B cell (primary cell): Measurements from ENCODE around the gene IER2. TPM values are rescaled to one million over a fixed set of nuclear protein-coding genes. Genes with fewer than 3 reads are reported as not detected.

Source experiments
- ATAC-seq: fragments of 200-7000 bp; cut with Tn5 transposase; one replicate; pipeline ENCODE4 v1.10.0; 2021; ENCODE audit warnings: low read depth, mild to moderate bottlenecking, moderate number of reproducible peaks, moderate library complexity
- CTCF ChIA-PET: fragments of 350-600 bp; sonication (Branson Sonifier 250); formaldehyde crosslinking; loops from one replicate; lab custom pipeline; 2021; ENCODE audit warnings: antibody characterized with exemption, inconsistent platforms; lab: Charles Lee
- POLR2A ChIA-PET: fragments of 350-600 bp; sonication (Branson Sonifier 250); formaldehyde crosslinking; loops from one replicate; lab custom pipeline; 2021; ENCODE audit warnings: antibody characterized with exemption; lab: Charles Lee
- DNase-seq: peaks from one replicate; pipeline ENCODE4 v3.0.0; 2013
- H2AFZ ChIP-seq: 2 replicates; pipeline ENCODE4 v1.6.1; 2012; ENCODE audit warnings: mild to moderate bottlenecking, low read depth, low read length; ENCODE audit not compliant: insufficient read depth, poor library complexity, severe bottlenecking
- H3K27ac ChIP-seq, 2 donors: 1 replicate in 1 of 2; 2 replicates in 1 of 2; pipeline ENCODE4 v1.5.1; 2012 to 2013; ENCODE audit warnings: low read length in 2 of 2, mild to moderate bottlenecking in 2 of 2, moderate library complexity in 1 of 2
- H3K27me3 ChIP-seq, 4 experiments: fragments of 200-600 bp in 1 of 4; sonication (generic) in 1 of 4; replicated peaks in 1 of 4; 1 replicate in 2 of 4; 2 replicates in 2 of 4; pipeline versions ENCODE4 v1.6.1 to v1.7.0; 2013 to 2016; ENCODE audit warnings: low read length in 3 of 4, mild to moderate bottlenecking in 2 of 4, mixed read lengths in 1 of 4, moderate library complexity in 1 of 4; ENCODE audit not compliant: insufficient read depth in 4 of 4, control insufficient read depth in 3 of 4; ENCODE audit errors: control extremely low read depth in 1 of 4
- H3K36me3 ChIP-seq, 2 experiments: replicated peaks in 1 of 2; 1 replicate in 1 of 2; 2 replicates in 1 of 2; pipeline versions ENCODE4 v1.6.1 to v1.7.1; 2013; ENCODE audit warnings: low read length in 1 of 2; ENCODE audit not compliant: insufficient read depth in 2 of 2, control insufficient read depth in 1 of 2; ENCODE audit errors: control extremely low read depth in 1 of 2, extremely low read depth in 1 of 2
- H3K4me1 ChIP-seq, 2 donors: fragments of 200-600 bp in 1 of 2; sonication (generic) in 1 of 2; 1 replicate in 1 of 2; 2 replicates in 1 of 2; pipeline versions ENCODE4 v1.5.1 to v1.6.1; 2013 to 2017; ENCODE audit warnings: low read length in 2 of 2; ENCODE audit not compliant: control insufficient read depth in 2 of 2, insufficient read depth in 2 of 2
- H3K4me2 ChIP-seq: replicated peaks from 2 replicates; pipeline ENCODE3; 2012; ENCODE audit warnings: mild to moderate bottlenecking, low read depth, low read length; ENCODE audit not compliant: poor library complexity, severe bottlenecking
- H3K4me3 ChIP-seq, 5 experiments: fragments of 200-600 bp in 1 of 5; sonication (generic) in 1 of 5; 1 replicate in 3 of 5; 2 replicates in 2 of 5; pipeline versions ENCODE4 v1.5.1 to v1.7.0; 2011 to 2016; ENCODE audit warnings: low read length in 4 of 5, mild to moderate bottlenecking in 4 of 5, low read depth in 2 of 5, control low read depth in 1 of 5, moderate library complexity in 1 of 5; ENCODE audit not compliant: insufficient read depth in 1 of 5; ENCODE audit errors: control extremely low read depth in 1 of 5, extremely low read depth in 1 of 5
- H3K79me2 ChIP-seq: fragments of 200-600 bp; sonication (generic); one replicate; pipeline ENCODE4 v1.6.0; 2016; ENCODE audit warnings: low read length; ENCODE audit not compliant: control insufficient read depth, insufficient read depth
- H3K9ac ChIP-seq: fragments of 200-600 bp; sonication (generic); 2 replicates; pipeline ENCODE4 v1.6.1; 2017; ENCODE audit warnings: mild to moderate bottlenecking, low read length, moderate library complexity
- H3K9me3 ChIP-seq, 3 donors: one replicate each; pipeline versions ENCODE4 v1.6.1 to v1.7.1; 2013; ENCODE audit warnings: low read length in 2 of 3; ENCODE audit not compliant: control insufficient read depth in 2 of 3, insufficient read depth in 1 of 3; ENCODE audit errors: control extremely low read depth in 1 of 3
- H4K20me1 ChIP-seq: 2 replicates; pipeline ENCODE4 v1.6.0; 2012; ENCODE audit warnings: mild to moderate bottlenecking, low read length; ENCODE audit not compliant: insufficient read depth, control insufficient read depth, poor library complexity, severe bottlenecking
- H3K27ac Mint-ChIP-seq: one replicate; pipeline ENCODE4 v1.8.0; 2021; ENCODE audit warnings: mixed read lengths
- H3K27me3 Mint-ChIP-seq: one replicate; pipeline ENCODE4 v1.8.0; 2021; ENCODE audit warnings: mixed read lengths
- H3K4me1 Mint-ChIP-seq: one replicate; pipeline ENCODE4 v1.8.0; 2021; ENCODE audit warnings: mixed read lengths
- H3K4me3 Mint-ChIP-seq: one replicate; pipeline ENCODE4 v1.8.0; 2021; ENCODE audit warnings: mixed read lengths
- H3K9me3 Mint-ChIP-seq: one replicate; pipeline ENCODE4 v1.8.0; 2022; ENCODE audit warnings: mixed read lengths; ENCODE audit not compliant: insufficient read depth
- CTCF ChIP-seq: fragments of 200-600 bp; IDR thresholded peaks from one replicate; pipeline ENCODE4 v1.8.0; 2022; ENCODE audit warnings: antibody characterized with exemption, mild to moderate bottlenecking
- EZH2 ChIP-seq: IDR thresholded peaks from 2 replicates; pipeline ENCODE4 v1.6.1; 2012; ENCODE audit warnings: borderline replicate concordance, low read depth, mild to moderate bottlenecking, moderate library complexity, low read length; ENCODE audit not compliant: insufficient read depth, poor library complexity, severe bottlenecking
- WGBS: methylation state at CpG from one replicate; pipeline ENCODE4 v1.1.5; 2013; ENCODE audit warnings: missing lambda C conversion rate; ENCODE audit not compliant: insufficient coverage; 5-methylcytosine and 5-hydroxymethylcytosine counted together
- intact Hi-C: fragments of 100-400 bp; cut with micrococcal nuclease; formaldehyde crosslinking; loops from one replicate; pipeline ENCODE4 v1.10.0; 2022
- polyA plus RNA-seq: library from polyadenylated mRNA; depleted of rRNA; stranded (reverse); fragments of >200 nt; gene quantifications from 2 replicates; pipeline ENCODE4 v1.2.3, GENCODE V29; 2012
- total RNA-seq, 2 donors: library from RNA; stranded (reverse); fragments of 120-200 nt in 1 of 2; gene quantifications; 1 replicate in 1 of 2; 2 replicates in 1 of 2; pipeline versions ENCODE4 v1.2.3 to v1.2.4, GENCODE V29; 2013 to 2022

IER2 gene
- total and polyA plus RNA-seq, 2 donors (not counting 1 experiment from before 2014, with no cell fraction given) = 189 to 2,152 TPM

- no peak overlapping the region for H3K9ac ChIP-seq
- peak overlapping the region; percentile 70 for H3K27ac Mint-ChIP-seq
- H3K27me3 Mint-ChIP-seq = no peaks in the 10 kb centered on the region
- peaks cover 31% of the 10 kb centered on the region for H3K79me2 ChIP-seq
- no peaks in the 10 kb centered on the region for H3K27me3 ChIP-seq
- H2AFZ ChIP-seq = no peak overlapping the region
- WGBS = no CpG with 5 or more reads among the region's 3 CpGs
- peak overlapping the region in 1 of 2 donors; percentile 43 for H3K27ac ChIP-seq
- H3K9me3 Mint-ChIP-seq = no peaks in the 10 kb centered on the region
- H3K4me1 ChIP-seq = peaks cover 77 to 92% of the 10 kb centered on the region in 2 donors
- peak overlapping the region; percentile 40 for H3K4me3 Mint-ChIP-seq
- H3K36me3 ChIP-seq = no peaks in the 10 kb centered on the region
- H3K4me1 Mint-ChIP-seq = peaks cover 59% of the 10 kb centered on the region
- ATAC-seq (no peak), DNase-seq (no peak)
- H3K4me3 ChIP-seq = no peak overlapping the region
- no peaks in the 10 kb centered on the region for H3K9me3 ChIP-seq
- H4K20me1 ChIP-seq = peaks cover 7% of the 10 kb centered on the region
- intact Hi-C loops = loop anchor here (5.0 kb wide), 1 partner anchor 1223 kb away; the partner anchor contains the start of gene ADGRE5
- no peak overlapping the region for H3K4me2 ChIP-seq
- TF ChIP-seq CTCF = no peak
- TF ChIP-seq EZH2 = no peak
- ChIA-PET CTCF (interaction anchor here (1.0 to 12.6 kb wide), 2 partner anchors 17 to 34 kb away, joined by 3 to 154 read pairs; no protein-coding TSS in a partner anchor), POLR2A (no interaction called here)
Observed at GRCh38 chr19:13159713-13160112, 9.5 kb downstream of the IER2 start.

- CTCF ChIA-PET = interaction anchor here (2.3 to 12.6 kb wide), 2 partner anchors 8 to 33 kb away, joined by 6 to 154 read pairs; no protein-coding TSS in a partner anchor
- Histone ChIP-seq H3K4me2 (peak overlapping the region; percentile 37), H3K27ac (peak overlapping the region; percentile 31 to 51), H3K4me1 (peaks cover 85 to 97% of the 10 kb centered on the region in 2 donors), H3K4me3 (no peak overlapping the region), H3K9ac (no peak overlapping the region), H3K9me3 (no peaks in the 10 kb centered on the region), H2AFZ (no peak overlapping the region), H4K20me1 (no peaks in the 10 kb centered on the region), H3K27me3 (no peaks in the 10 kb centered on the region), H3K36me3 (no peaks in the 10 kb centered on the region), H3K79me2 (peaks cover 29% of the 10 kb centered on the region)
- peak overlapping the region; percentile 92 for H3K27ac Mint-ChIP-seq
- 83% methylated on average over 1 of the region's 1 CpG for WGBS
- intact Hi-C loops = loop anchor here (5.0 kb wide), 1 partner anchor 1222 kb away; the partner anchor contains the start of gene ADGRE5
- H3K27me3 Mint-ChIP-seq = no peaks in the 10 kb centered on the region
- no peaks in the 10 kb centered on the region for H3K9me3 Mint-ChIP-seq
- peaks cover 66% of the 10 kb centered on the region for H3K4me1 Mint-ChIP-seq
- peak overlapping the region; percentile 66 for H3K4me3 Mint-ChIP-seq
- no peak for TF ChIP-seq EZH2
- TF ChIP-seq CTCF = no peak
- no peak for DNase-seq
- POLR2A ChIA-PET = interaction anchor here (0.9 to 1.3 kb wide), 3 partner anchors 8 to 55 kb away, joined by 3 to 6 read pairs (median 4); no protein-coding TSS in a partner anchor
- ATAC-seq = no peak
Observed at GRCh38 chr19:13160557-13160956, 10.3 kb downstream of the IER2 start.
